ENCODE measurements around the gene BRSK2.

Gene BRSK2

GRCh38 chr11:1398528-1399235 lies 8.9 kb downstream of the BRSK2 start:
- DNase-seq (ENCODE audit: low read depth): no peak
- TF ChIP-seq CTCF (conservative IDR thresholded peaks at IDR 0.05; ENCODE audit: low read length): no peak
- H3K4me3 ChIP-seq (ENCODE audit: low read length): no peak overlapping the region

GRCh38 chr11:1399386-1400316 lies 9.9 kb downstream of the BRSK2 start:
- DNase-seq (ENCODE audit: low read depth): no peak
- no peak for TF ChIP-seq CTCF (conservative IDR thresholded peaks at IDR 0.05; ENCODE audit: low read length)
- no peak overlapping the region for H3K4me3 ChIP-seq (ENCODE audit: low read length)

GRCh38 chr11:1400317-1401170 lies 10.8 kb downstream of the BRSK2 start:
- H3K4me3 ChIP-seq (ENCODE audit: low read length): no peak overlapping the region
- no peak for TF ChIP-seq CTCF (conservative IDR thresholded peaks at IDR 0.05; ENCODE audit: low read length)
- no peak for DNase-seq (ENCODE audit: low read depth)

- H3K4me3 ChIP-seq (ENCODE audit: low read length): no peak overlapping the region
- no peak for TF ChIP-seq CTCF (conservative IDR thresholded peaks at IDR 0.05; ENCODE audit: low read length)
- no peak for DNase-seq (ENCODE audit: low read depth)
These were observed 11.4 kb downstream of the BRSK2 start for GRCh38 chr11:1401171-1401445.

GRCh38 chr11:1401656-1402221 lies 12.0 kb downstream of the BRSK2 start:
- DNase-seq (ENCODE audit: low read depth): peak; percentile 38
- H3K4me3 ChIP-seq (ENCODE audit: low read length): no peak overlapping the region

More at GRCh38 chr11:1401656-1402221, 12.0 kb downstream of the BRSK2 start:
- no peak for TF ChIP-seq CTCF (conservative IDR thresholded peaks at IDR 0.05; ENCODE audit: low read length)

Measured in AG10803 (cell line).